Measurements from ENCODE around the gene EFCC1.
A peak's percentile ranks its signal among the peaks of the same experiment; 100 is the strongest.
"Not testable (repeated sequence)": the region's sequence is repeated elsewhere in the genome, so short reads cannot be mapped to it uniquely, and the experiment has no call there.

The EFCC1 gene

DNA sequence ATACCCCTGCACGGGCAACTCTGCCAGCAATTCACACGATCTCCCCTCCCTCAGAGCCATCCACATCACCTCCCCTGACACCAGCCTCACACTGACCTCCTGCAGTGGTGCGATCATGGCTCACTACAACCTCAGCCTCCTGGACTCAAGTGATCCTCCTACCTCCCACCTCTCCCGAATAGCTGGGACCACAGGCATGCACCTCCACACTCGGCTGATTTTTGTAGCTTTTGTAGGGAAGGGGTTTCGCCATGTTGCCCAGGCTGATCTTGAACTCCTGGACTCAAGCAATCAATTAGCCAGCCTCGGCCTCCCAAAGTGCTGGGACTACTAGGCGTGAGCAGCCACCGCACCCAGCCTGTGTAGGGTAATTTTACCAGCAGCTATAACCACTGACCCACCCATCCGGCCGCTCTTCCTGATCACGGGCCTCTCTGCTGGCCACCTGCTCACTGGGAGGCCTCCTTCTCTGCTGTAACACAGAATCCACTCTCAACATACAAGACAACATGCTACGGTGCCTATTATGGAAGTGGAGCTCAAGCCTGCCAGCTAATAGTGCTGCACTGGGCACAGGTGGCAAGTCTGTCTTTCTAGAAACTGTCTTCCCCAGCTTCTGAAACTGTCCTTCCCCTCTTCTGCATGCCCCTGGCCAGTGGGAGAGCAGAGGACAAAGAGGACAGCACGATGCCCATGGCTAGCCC is 64.1 kb downstream of the EFCC1 start:
- no peak overlapping the region for H3K4me3 ChIP-seq (ENCODE audit: low read length)
- no peak for DNase-seq (ENCODE audit: low read depth)
- TF ChIP-seq, protein P1, sequence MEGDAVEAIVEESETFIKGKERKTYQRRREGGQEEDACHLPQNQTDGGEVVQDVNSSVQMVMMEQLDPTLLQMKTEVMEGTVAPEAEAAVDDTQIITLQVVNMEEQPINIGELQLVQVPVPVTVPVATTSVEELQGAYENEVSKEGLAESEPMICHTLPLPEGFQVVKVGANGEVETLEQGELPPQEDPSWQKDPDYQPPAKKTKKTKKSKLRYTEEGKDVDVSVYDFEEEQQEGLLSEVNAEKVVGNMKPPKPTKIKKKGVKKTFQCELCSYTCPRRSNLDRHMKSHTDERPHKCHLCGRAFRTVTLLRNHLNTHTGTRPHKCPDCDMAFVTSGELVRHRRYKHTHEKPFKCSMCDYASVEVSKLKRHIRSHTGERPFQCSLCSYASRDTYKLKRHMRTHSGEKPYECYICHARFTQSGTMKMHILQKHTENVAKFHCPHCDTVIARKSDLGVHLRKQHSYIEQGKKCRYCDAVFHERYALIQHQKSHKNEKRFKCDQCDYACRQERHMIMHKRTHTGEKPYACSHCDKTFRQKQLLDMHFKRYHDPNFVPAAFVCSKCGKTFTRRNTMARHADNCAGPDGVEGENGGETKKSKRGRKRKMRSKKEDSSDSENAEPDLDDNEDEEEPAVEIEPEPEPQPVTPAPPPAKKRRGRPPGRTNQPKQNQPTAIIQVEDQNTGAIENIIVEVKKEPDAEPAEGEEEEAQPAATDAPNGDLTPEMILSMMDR (conservative IDR thresholded peaks at IDR 0.05; ENCODE audit: low read length): no peak

- TF ChIP-seq, protein P1 (conservative IDR thresholded peaks at IDR 0.05; ENCODE audit: low read length): no peak
- no peak overlapping the region for H3K4me3 ChIP-seq (ENCODE audit: low read length)
- no peak for DNase-seq (ENCODE audit: low read depth)
These were observed 64.6 kb downstream of the EFCC1 start for GRCh38 chr3:129065720-129066073.

- DNase-seq (ENCODE audit: low read depth); H3K4me3 ChIP-seq (ENCODE audit: low read length): not testable (repeated sequence)
These were observed 66.6 kb downstream of the EFCC1 start for GRCh38 chr3:129067719-129068118.

- TF ChIP-seq, protein P1 (conservative IDR thresholded peaks at IDR 0.05; ENCODE audit: low read length): no peak
- no peak for DNase-seq (ENCODE audit: low read depth)
- peak overlapping the region; percentile 33 for H3K4me3 ChIP-seq (ENCODE audit: low read length)
These were observed 67.3 kb downstream of the EFCC1 start for GRCh38 chr3:129068291-129068886.

GRCh38 chr3:129069313-129070085 is 68.4 kb downstream of the EFCC1 start:
- not testable (repeated sequence) for DNase-seq (ENCODE audit: low read depth); H3K4me3 ChIP-seq (ENCODE audit: low read length)

DNA sequence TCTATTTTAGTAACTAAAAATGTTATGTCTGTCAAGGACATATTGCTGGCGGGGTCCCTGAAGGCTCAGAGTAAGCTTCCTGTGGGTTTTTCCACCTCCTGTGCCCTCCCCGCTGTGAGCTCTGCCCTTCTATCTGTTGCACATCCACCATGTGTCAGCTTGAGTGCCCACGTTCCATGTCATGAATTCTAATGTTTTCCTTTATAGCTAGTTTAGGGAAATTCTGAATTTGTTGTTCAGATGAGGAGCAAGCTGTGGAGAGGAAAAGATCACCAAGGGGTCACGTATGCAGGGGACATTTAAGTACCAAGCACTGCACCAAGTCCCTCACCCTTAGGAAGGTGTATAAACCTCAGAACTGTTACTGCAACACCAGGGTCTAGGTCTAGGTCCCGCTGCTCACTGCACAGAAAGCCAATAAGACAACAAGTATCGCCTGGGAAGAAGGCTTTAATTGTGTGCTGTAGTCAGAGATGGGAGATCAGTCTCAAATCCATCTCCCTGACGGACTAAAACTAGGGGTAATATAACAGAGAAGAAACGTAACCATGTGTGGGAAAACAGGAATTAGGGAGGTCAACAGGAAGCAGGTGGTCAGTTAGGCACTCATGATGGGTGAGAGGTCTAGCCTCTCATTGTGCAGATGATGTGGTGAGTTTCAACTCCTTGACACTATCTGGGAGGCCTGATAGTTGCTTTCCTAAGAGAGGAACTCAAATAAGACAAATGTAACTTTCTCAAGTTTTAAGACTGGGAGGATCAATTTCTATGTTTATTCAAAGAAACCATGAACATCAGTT is 69.2 kb downstream of the EFCC1 start:
- H3K4me3 ChIP-seq (ENCODE audit: low read length): no peak overlapping the region
- TF ChIP-seq, protein P1 (conservative IDR thresholded peaks at IDR 0.05; ENCODE audit: low read length): no peak
- no peak for DNase-seq (ENCODE audit: low read depth)

GRCh38 chr3:129077222-129077621 is 76.1 kb downstream of the EFCC1 start:
- no peak overlapping the region for H3K4me3 ChIP-seq (ENCODE audit: low read length)
- DNase-seq (ENCODE audit: low read depth): no peak
- TF ChIP-seq, protein P1 (conservative IDR thresholded peaks at IDR 0.05; ENCODE audit: low read length): no peak
